ENCODE results near the gene GAS2. TPM values are rescaled to one million over a fixed set of nuclear protein-coding genes. Genes with fewer than 3 reads are reported as not detected.

The GAS2 gene
- total RNA-seq, 4 donors from 2014 or later, result 1.1 to 2.9 (median 2.6) TPM

- Histone ChIP-seq H3K4me1 (peaks cover 7 to 12% of the 10 kb centered on the region in 2 donors), H3K9me3 (no peaks in the 10 kb centered on the region), H3K27me3 (no peaks in the 10 kb centered on the region), H3K4me3 (no peak overlapping the region), H3K27ac (no peak overlapping the region), H3K36me3 (no peaks in the 10 kb centered on the region)
- DNase-seq (no peak), ATAC-seq (no peak)
- TF ChIP-seq, protein P1, sequence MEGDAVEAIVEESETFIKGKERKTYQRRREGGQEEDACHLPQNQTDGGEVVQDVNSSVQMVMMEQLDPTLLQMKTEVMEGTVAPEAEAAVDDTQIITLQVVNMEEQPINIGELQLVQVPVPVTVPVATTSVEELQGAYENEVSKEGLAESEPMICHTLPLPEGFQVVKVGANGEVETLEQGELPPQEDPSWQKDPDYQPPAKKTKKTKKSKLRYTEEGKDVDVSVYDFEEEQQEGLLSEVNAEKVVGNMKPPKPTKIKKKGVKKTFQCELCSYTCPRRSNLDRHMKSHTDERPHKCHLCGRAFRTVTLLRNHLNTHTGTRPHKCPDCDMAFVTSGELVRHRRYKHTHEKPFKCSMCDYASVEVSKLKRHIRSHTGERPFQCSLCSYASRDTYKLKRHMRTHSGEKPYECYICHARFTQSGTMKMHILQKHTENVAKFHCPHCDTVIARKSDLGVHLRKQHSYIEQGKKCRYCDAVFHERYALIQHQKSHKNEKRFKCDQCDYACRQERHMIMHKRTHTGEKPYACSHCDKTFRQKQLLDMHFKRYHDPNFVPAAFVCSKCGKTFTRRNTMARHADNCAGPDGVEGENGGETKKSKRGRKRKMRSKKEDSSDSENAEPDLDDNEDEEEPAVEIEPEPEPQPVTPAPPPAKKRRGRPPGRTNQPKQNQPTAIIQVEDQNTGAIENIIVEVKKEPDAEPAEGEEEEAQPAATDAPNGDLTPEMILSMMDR (IDR thresholded peaks at IDR 0.05 in 4 of 5, conservative IDR thresholded peaks at IDR 0.05 in 1 of 5), result no peak
- no peak for TF ChIP-seq POLR2A (IDR thresholded peaks at IDR 0.05)
- in situ Hi-C loops (cut with MboI; ENCODE audit: low sequenced_read_pairs in 4 of 4), result loop anchor here in 1 of 4 donors (25.0 kb wide), 1 partner anchor 460 kb away; the partner anchor contains the start of gene SLC17A6
- intact Hi-C loops (cut with DNase I; ENCODE audit: low total_unique reads), result no loop called here
Observed at GRCh38 chr11:22797047-22797446, 130.6 kb downstream of the GAS2 start.

GRCh38 chr11:22798901-22799300 is 132.5 kb downstream of the GAS2 start:
- Histone ChIP-seq H3K4me1 (peaks cover 7 to 12% of the 10 kb centered on the region in 2 donors), H3K4me3 (no peak overlapping the region), H3K27me3 (no peaks in the 10 kb centered on the region), H3K9me3 (no peaks in the 10 kb centered on the region), H3K27ac (no peak overlapping the region), H3K36me3 (no peaks in the 10 kb centered on the region)
- DNase-seq (no peak), ATAC-seq (no peak)
- intact Hi-C loops (cut with DNase I; ENCODE audit: low total_unique reads), result no loop called here
- in situ Hi-C loops (cut with MboI; ENCODE audit: low sequenced_read_pairs in 4 of 4), result loop anchor here in 1 of 4 donors (25.0 kb wide), 1 partner anchor 462 kb away; the partner anchor contains the start of gene SLC17A6
- no peak for TF ChIP-seq POLR2A (IDR thresholded peaks at IDR 0.05)
- TF ChIP-seq, protein P1 (IDR thresholded peaks at IDR 0.05 in 4 of 5, conservative IDR thresholded peaks at IDR 0.05 in 1 of 5), result no peak

DNA sequence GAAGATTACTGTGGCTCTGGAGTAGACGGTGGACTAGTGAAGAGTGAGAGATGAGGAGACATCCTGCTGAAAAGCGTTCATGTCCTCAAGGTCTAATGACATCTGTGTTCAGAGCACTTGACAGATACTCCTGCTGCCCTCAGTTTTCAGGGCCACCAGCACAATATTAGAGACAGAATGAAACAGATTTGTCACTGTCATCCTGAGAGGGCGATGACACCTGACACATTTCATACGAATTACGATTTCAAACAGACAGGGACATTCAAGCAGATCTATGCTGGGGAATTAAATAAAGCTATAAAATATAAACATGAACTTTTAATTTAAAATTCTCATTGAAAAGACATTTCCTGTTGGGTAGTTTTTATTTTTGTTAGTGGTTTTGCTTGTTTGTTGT is 134.1 kb downstream of the GAS2 start:
- TF ChIP-seq POLR2A (IDR thresholded peaks at IDR 0.05), result no peak
- TF ChIP-seq, protein P1 (IDR thresholded peaks at IDR 0.05 in 4 of 5, conservative IDR thresholded peaks at IDR 0.05 in 1 of 5), result no peak
- no peak overlapping the region for H3K4me3 ChIP-seq
- no peak overlapping the region for H3K27ac ChIP-seq
- H3K36me3 ChIP-seq, result no peaks in the 10 kb centered on the region
- intact Hi-C loops (cut with DNase I; ENCODE audit: low total_unique reads), result no loop called here
- H3K4me1 ChIP-seq, result peaks cover 7 to 12% of the 10 kb centered on the region in 2 donors
- in situ Hi-C loops (cut with MboI; ENCODE audit: low sequenced_read_pairs in 4 of 4), result no loop called here
- ATAC-seq (no peak), DNase-seq (no peak)
- no peaks in the 10 kb centered on the region for H3K27me3 ChIP-seq
- no peaks in the 10 kb centered on the region for H3K9me3 ChIP-seq

DNA sequence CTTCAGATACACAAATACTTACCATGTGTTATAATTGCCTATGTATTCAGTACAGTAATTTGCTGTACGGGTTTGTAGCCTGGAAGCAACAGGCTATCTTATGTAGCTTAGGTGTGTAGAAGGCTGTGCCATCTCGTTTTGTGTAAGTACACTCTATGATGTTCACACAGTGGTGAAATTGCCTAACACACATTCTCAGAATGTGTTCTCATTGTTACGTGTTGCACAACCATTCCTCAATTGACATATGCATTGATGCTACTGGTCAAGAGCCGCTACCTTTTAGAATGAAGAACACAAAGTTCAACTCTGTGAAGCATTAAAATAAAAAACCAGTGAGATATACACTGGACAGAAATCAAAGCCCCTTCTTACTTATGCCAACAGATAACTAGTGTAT is 136.4 kb downstream of the GAS2 start:
- TF ChIP-seq, protein P1 (IDR thresholded peaks at IDR 0.05 in 4 of 5, conservative IDR thresholded peaks at IDR 0.05 in 1 of 5), result no peak
- no peak for TF ChIP-seq POLR2A (IDR thresholded peaks at IDR 0.05)
- Histone ChIP-seq H3K36me3 (no peaks in the 10 kb centered on the region), H3K4me1 (peaks cover 7 to 15% of the 10 kb centered on the region in 2 donors), H3K27me3 (no peaks in the 10 kb centered on the region), H3K27ac (no peak overlapping the region), H3K9me3 (no peaks in the 10 kb centered on the region), H3K4me3 (no peak overlapping the region)
- intact Hi-C loops (cut with DNase I; ENCODE audit: low total_unique reads) (no loop called here), in situ Hi-C loops (cut with MboI; ENCODE audit: low sequenced_read_pairs in 4 of 4) (no loop called here)
- ATAC-seq (no peak), DNase-seq (no peak)

DNA sequence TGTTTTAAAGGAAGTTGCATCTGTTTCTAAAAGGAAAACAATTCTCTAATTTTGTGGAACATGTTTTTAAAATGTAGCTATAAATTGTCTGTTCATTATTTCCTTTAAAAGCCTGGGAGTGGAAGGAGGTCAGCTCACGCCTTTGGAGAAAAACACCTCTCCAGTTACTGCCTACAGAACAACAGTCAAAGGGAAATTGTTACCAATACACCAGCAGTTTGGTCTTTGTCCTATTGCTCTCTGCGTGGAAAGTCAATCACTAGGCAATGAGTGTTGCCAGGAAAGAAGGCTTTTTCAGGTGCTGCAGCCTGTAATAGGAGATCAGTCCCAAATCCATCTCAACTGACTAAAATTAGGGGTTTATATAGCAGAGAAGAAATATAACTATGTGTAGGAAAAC is 141.0 kb downstream of the GAS2 start:
- TF ChIP-seq, protein P1 (IDR thresholded peaks at IDR 0.05 in 4 of 5, conservative IDR thresholded peaks at IDR 0.05 in 1 of 5), result no peak
- no peak for TF ChIP-seq POLR2A (IDR thresholded peaks at IDR 0.05)
- in situ Hi-C loops (cut with MboI; ENCODE audit: low sequenced_read_pairs in 4 of 4), result no loop called here
- no peaks in the 10 kb centered on the region for H3K27me3 ChIP-seq
- no peaks in the 10 kb centered on the region for H3K9me3 ChIP-seq
- peaks cover 9 to 10% of the 10 kb centered on the region in 2 donors for H3K4me1 ChIP-seq
- intact Hi-C loops (cut with DNase I; ENCODE audit: low total_unique reads), result no loop called here
- H3K4me3 ChIP-seq, result no peak overlapping the region
- no peaks in the 10 kb centered on the region for H3K36me3 ChIP-seq
- no peak overlapping the region for H3K27ac ChIP-seq
- ATAC-seq (no peak), DNase-seq (no peak)
